NCI-H2107 treated with DMSO at 0.1 percent for 48 hours (cell line): ENCODE results near the gene WDR86.

Source experiments
- DNase-seq: peaks from one replicate; lab custom pipeline; 2025; ENCODE audit not compliant: unreplicated experiment; lab: John Stamatoyannopoulos, UW

Gene WDR86

DNA sequence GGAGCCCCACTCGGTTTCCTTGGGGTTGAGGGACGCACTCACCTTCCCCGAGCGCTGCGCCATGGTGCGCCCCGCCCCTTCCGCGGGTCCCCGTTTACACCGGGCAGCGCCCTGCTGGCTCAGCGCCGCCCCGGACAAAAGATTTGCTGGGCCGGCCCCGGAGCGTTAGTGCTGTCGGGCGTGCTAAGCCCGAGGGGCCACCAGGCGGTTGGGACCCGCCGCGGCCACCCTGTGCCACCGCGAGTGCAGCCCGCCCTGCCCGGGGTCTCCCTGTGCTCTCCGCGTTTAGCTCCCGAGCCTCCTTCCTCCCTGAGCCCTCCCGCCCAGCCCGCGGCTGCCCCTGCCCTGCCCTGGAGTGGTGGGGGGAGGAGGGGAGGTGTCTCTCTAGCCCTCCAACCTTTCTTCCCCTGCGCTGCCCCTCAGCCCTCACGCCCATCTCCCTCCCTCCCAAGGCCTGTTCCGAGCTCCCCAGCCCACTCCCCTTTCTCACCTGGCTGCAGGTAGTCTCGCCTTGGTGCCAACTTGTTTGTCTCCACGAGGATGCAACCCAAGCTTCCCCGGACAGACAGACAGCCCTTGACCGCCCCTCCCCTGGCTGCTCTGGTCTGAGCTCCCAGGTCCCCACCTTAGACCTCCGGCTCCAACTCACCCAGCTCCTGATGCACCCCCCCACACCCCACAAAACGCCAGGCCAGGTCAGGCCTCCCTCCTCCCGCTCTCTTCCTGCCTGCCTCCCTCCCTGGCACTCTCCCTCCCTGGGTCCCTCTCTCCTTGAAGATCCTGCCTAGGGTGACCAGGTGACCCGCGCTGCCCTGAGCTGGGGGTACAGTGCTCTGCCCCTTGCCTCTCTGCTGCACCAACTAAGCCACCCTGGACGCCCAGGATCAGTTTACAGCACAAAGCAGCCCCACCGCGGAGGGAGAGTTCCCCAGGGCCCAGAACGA is 30.3 kb upstream of the WDR86 start, which contains the start of gene CRYGN:
TSS of gene CRYGN (minus strand) at position 287 of the 944 bp plus-strand sequence. CDS start at position 63, 224 bp downstream.
- no peak for DNase-seq

DNA sequence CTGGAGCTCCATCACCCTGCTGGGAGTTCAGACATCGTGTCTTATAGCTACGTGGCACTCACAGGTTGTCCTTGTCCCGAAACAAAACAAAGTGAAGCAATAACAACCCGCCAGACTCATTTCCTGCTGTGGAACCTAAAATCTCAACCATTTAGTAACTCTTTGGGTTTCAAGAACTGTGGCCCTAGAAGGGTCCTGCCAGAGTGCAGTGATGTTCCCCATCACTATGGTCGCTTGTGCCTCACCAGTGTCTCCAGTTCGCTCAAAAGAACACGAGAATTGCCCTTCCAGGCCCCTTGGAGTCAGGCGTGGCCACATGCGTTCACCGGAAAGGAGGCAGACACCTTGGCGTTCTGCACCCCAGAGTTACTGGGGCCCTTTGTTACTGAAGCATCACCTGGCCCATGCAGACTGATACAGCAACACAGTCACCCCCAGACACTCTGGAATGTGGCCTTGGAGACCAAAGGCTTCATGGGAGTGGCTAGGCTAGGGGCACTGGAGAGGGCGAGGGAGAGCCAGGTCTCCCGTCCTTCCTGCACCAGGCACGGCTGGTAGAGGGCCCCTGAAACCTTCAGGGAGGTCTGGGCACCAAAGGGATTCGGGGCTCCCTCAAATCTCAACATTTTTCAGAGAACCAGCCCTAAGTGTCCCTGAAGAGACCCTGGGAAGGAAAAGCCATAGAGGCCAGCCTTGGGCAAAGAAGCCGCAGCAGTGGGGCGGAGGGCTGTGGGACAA is 29.2 kb upstream of the WDR86 start:
- DNase-seq: no peak

DNA sequence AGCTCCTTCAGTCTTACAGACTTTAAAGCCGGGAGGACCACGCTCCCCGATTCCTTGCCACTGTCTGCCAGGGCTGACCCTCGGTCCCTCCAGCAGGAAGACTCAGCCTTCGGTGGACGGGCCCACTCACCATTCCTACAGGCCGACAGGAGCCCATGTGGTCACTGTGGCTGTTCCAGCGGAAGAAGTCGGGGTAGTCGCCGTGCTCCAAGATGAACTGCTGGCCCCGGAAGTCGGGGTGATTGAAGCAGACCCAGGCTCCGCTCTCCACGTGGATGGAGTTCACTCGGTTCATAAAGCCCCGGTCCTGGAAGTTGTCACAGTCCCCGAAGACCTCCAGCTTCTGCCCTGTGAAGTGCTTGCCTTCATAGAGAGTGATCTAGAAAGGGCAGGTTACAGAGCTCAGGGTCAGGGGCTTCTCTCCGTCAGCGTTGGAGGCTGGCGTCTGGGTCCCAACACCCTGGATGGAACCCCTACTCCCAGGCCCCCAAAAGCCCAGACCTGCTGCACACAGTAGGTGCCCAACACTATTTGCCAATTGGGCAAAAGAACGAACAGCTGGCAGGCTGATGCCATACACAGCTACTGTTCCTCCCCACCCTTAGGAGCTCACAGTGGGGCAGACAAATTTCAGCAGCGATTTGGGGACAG is 28.2 kb upstream of the WDR86 start:
- no peak for DNase-seq

DNA sequence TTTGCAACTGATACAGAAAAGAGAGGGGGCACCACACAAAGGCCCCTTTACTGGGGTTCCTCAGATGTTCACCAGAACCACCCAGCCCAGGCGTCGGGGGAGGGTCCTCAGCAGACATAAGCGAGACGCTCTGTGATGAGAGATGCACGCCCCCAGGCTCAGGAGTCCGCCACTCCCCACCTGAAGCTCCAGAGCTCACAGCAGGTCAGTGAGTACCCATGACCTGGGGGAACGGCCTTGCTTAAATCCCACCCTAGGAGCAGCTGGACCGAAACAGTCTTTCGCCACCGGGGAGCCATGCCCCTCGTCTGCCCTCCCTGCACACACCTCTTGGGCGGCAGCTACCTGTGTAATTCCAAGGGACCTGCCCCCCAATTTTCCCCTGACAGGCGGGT is 27.3 kb upstream of the WDR86 start:
- DNase-seq: no peak

DNA sequence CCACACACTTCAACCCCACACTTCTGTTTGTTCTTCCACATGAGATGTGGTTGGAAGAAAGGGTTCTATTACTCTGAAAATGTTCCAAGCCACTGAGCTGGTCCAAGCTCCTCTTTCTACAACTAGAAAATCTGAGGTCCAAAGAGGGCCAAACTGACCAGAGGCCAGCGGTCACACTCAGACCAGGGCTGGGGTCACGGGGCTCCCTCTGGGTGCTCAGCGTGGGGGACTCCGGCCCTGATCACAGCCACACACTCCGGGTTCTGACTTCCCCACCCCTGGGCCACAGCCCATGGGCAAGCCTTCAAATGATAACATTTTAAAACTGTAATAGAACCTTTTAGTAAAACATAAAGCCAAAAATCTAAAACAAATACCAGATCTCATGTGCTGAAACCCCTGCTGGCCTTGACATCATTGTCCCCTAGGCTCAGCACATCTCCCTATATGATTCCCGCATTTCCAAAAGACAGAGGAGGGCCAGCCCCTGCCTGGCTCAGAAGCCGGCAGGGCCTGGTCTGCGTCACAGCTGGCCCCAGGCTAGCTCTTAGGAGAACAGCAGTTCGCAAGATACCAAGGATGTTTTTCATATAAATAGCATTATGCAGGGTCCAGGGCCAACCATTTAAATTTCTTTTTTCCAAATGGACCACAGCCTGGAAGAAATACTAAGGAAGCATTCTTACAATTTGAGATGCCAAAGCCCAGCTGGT is 26.8 kb upstream of the WDR86 start:
- DNase-seq: no peak

DNA sequence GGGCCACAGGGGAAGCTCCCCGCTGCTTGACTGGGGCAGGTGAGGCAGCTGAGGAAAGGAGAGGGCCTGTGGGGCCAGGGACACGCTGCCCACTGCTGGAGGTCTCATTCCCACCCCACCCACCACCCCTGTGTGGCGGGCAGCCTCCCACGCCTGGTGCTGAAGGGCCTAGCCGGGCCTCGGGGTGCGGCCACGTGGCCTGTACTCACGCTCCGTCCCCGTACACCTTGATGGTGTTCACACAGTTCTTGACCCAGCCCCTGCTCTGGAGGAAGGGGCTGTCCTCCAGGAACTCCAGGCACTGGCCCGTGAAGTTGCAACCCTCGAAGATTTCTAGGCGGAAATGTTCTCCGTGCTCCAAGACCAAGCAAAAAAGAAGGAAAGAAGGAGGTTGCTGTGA is 26.1 kb upstream of the WDR86 start:
- DNase-seq: no peak

DNA sequence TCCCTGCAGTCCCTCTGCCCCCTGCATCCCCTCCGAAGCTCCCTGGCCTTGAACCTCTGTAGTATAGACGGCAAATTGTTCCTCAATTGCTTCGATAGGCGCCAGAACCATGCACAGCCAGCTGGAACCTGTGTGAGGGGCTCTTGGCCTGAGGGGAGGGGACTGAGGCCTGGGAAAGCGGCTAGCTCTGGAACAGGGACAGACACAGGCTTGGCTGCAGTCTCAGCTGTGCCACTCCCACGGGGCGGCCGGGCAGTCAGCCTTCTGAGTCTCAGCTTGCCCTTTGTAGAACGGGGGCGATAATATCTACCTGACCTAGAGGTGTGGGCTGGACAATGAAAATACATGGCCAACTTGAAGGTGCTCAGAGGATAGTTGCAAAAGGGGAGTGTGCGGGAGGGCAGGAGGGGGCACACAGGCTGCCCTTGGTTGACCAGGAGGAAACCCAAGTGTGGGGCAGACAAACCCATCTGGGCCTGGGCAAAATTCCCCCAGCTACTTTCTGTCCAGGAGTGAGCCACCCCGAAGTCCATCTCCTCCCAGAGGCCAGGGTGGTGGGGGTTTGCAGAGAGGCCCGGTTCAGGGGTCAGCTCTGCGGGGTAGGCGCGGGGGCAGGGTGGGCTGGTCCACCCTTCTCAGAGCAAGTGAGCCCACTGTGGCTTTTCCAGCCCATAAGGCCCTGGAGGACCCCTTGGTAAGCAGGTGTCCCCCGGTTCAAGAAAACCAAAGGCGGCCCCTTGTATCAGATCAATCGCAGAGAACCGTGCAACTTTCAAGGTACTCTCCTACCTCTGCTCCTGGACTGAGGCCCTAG is 25.5 kb upstream of the WDR86 start:
- no peak for DNase-seq

DNA sequence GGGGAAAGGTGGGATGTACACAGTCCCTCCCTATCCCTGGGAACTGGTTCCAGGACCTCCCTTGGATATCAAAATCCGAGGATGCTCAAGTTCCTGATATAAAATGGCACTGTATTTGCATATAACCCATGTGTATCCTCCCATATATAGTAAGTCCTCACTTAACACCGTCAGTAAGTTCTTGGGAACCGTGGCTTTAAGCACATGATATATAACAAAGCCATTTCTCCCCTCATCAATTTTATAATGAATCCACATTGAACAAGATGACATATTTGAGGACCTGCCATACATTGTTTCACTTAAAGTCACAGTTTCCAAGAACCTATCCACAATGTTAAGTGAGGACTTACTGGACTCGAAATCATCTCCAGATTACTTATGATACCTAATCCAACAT is 24.7 kb upstream of the WDR86 start:
- DNase-seq: no peak

DNA sequence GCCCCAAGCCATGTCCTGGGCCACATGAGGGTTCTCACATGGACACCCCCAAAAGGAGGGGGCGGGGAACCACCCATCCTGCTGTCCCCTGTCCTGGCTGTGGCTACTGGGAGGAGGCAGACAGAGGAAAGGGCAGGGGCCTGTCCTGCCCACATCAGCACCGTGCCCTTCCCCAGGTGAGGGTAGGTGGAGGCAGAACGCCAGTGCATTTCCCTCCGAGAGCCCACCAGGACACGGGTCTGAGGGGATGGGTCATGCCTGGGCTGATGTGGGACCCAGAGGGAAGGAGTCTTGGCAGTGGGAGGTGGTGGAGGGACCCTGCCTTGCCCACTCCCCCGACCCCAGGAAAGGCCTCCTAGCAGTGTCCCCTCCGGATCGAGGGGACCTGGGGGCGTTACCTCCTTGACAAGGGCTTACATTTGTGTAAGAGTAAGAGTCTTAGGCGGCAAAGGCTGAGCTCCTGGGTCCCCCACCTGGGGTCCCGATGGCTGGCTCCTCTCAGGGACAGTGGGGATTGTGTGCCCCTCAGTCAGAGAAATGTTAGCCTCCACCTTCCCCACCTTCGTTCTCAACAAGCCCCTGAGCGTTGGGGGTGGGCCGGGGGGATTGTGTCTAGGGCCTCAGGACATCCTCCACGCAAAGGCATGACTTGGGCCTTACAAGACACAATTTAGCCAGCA is 24.0 kb upstream of the WDR86 start:
- no peak for DNase-seq

DNA sequence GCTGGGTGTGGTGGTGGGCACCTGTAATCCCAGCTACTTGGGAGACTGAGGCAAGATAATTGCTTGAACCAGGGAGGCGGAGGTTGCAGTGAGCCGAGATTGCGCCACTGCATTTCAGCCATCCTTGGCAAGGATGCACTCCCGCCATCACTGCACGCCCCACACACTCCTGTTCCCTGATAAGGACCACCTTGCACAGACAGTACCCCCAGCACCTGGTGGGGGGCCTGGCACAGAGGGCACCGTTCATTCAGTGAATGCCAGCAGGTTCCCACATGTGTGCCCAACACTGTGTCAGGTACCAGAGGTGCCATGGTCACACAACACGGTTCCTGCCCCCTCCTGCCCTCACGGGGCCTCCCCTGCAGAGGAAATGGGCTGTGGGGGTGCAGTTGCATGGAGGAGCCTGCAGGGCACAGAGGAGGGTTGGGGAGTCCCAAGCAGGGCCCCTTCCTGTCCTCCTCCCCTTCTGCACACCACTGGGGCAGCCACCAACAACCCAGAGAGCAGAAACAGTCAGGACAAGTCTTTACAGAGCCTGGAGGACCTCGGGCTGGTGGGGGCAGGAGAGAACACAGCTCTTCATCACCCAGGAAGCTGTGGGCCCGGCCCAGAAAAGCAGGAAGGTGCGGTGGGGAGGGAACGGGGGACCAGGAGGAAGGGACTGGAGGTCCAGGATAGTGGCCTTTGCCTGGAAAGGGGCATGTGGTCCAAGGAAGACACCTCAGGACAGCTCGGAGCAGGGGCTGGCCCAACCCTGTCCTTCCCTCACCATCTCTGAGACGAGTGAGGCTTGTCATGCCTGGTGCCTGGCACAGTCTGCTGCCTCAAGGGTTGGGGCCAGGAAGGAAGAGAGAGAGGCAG is 23.1 kb upstream of the WDR86 start:
- no peak for DNase-seq

DNA sequence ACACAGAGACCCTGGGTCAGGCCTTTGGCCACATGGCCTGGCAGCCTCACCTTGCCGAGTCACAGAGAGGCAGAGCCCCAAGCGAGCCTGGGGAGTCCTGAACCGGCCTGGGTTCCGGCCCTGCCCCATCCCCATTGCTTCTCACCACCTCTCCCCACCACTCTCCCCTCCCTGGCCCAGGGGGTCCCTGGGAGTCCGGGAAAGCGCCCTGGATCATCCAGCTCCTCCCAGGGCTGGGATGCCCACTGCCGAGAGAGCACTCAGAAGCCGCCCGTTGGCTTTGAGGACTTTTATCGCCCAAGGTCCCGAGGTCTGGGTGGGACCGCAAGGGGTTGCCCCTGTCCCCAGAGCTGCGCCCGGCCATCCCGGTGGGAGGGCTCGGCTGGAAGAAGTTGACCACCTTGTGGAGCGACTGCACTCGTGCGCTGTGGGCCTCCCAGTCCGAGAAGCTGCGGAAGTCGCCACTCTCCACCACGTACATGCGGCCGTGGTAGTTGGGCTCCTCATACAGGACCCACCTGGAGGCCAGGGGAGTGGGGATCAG is 22.0 kb upstream of the WDR86 start:
- DNase-seq: no peak

DNA sequence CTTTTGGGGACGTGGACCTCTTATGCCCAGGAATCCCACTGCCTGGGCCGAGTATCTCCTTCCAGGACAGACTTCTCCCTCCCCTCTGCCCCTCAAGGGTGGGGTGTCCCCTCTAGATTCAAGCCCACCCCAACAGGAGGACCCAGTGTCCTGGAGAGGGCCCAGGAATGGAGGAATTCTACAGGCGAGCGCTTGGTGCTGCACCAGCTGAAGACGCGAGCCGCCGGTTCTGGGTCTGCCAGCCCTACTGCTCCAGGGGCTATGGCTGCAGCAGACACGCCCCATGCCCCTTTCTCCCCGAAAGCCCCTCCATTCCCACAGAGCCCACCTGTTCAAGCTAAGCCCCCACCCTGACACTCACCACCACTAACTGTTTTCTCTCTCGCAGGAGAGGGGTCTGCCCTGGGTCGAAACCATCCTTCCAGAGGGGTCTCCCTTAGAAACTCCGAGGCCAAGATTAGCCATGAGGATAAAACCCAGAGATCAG is 21.5 kb upstream of the WDR86 start:
- no peak for DNase-seq

DNA sequence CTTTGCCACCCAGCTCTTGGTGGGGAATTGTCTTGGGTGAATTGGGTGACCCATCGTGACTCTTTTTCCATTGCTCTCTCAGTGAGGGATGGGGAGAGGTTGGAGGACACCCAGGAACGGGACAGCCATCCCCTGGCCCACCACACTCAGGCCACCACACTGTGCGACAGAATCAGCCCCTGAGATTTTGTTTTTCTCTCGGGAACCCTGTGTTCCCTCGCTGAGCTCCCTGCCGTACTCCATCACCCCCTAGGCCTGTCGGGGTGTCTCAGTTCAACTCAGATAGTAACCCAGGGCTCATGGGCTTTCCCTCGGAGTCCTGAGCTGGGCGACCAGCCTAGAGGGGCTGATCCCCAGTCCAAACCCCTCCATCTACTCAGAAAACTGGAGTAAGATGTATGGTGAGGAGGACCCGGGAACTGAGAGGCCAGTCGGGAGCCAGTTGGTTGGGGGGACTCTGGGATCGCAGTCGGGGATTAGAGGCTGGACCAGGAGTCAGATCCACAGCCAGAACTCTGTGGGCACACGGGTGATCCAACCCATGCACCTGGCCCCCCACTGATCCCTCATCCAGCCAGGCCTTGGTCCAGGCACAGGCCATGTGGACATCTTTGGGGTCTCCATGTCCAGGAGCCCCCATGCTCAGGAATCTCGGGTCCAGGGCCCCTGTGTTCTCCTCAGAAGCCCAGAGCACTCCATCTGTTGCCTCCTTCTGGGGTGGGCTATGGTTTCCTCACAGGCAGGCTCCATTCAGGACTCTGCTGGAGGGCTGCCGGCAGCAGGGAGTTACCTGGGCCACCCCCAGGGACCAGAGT is 20.8 kb upstream of the WDR86 start:
- DNase-seq: no peak

DNA sequence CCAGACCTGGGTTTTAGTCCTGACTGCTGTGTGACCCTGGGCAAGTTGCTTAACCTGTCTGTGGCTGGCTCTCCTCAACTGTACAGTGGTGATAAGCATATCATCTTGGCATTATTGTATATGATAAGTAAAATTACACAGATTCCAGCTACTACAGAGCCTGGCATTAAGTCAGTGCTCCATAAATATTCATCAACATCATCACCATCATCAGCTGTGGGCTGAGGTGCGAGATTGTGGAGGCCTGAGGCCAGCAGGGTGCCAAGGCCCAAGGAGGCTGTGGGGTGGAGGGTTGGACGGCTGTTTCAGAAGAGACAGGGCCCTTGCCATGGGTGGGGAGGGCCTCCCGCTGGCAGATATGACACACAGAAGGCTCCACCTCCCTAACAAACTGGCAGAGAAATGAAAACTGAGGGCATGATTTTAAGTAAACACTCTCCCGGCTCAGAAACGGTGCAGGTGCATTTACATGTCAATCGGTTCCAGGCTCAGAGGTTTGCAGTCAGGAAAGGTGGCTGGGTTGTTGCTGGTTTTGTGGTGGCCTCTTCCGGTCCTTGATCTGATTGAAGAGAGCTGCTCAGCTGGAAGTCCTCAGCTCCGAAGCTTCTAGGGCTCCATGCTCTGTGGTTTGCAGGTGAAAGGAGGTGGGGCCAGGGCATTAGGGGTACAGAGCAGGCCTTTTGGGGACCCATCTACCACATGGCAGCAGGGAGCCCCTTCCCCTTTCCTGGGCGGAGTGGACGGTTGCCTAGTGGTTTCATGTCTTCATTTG is 19.9 kb upstream of the WDR86 start:
- peak; percentile 97 for DNase-seq

DNA sequence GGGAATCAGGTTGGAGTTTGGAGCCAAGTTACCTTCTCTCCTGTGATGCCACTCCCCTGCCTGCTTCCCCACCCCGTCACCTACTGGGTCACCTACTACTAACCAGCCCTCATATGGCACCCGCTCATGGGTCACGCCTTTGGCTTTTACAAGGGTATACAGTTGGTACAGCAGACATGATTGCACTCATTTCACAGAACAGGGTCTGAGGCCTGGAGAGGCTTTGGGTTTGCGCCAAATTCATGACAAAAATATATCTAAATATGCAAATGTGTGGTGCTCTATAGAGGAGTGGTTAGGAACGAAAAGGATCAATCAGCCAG is 19.4 kb upstream of the WDR86 start:
- no peak for DNase-seq

DNA sequence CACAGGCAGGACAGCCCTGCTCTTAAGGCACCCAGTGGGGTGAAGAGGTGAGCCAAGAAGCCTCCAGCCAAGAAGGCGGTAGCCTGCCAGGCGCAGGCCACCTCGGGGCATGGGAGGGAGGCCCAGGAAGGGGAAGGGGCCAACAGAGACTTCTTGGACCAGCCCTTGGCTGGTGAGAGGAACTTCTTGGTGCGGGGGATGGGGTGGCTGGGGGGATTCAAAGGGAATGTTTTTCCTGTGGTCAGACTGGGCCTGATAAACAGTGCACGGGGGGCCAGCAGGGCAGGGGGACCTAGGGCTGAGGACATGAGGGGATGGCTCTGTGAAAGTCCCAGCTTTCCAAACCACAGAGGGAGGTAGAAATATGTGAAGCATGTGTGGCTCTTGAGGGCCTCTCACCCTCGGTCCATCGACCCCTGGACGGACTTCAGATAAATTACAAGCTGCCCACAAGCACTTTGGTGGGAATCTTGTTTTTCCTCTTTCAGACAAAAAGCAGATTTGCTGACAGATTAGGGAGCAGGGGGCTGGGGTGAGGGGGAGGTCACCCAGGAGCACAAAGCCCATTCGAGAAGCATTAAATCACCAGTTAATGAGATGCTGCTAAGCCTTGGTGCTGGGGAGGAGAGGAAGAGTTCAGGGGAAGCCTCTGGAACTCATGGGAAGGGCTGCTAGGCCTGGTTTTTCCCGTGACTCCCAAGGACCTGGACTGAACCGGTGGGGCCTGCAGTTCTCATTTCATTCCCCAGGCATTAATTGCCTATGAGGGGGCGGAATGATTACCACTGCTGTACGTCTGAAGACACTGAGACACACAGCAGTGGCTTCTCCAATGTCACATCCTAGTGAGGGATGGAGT is 18.8 kb upstream of the WDR86 start:
- DNase-seq: no peak
